T-cell (primary cell): ENCODE results near the gene ZNF302. TPM values are rescaled to one million over a fixed set of nuclear protein-coding genes. Genes with fewer than 3 reads are reported as not detected.
A peak's percentile ranks its signal among the peaks of the same experiment; 100 is the strongest.
"Not testable (repeated sequence)": the region's sequence is repeated elsewhere in the genome, so short reads cannot be mapped to it uniquely, and the experiment has no call there.

ENCODE experiments used
- ATAC-seq, 4 experiments: fragments of 200-7000 bp in 3 of 4; fragments of 150-1000 bp in 1 of 4; cut with Tn5 transposase; replicated peaks in 1 of 4; 1 replicate in 3 of 4; 2 replicates in 1 of 4; pipeline ENCODE4 v1.10.0; 2021; ENCODE audit warnings: moderate library complexity in 3 of 4, mild to moderate bottlenecking in 2 of 4, moderate number of reproducible peaks in 1 of 4
- CTCF ChIA-PET, 2 donors: fragments of 300-600 bp; sonication (Branson Sonifier 250); formaldehyde crosslinking; loops; one replicate each; lab custom pipeline; 2022; ENCODE audit warnings: antibody characterized with exemption in 2 of 2; lab: Charles Lee
- POLR2A ChIA-PET, 2 donors: fragments of 300-600 bp; sonication (Branson Sonifier 250); formaldehyde crosslinking; loops; one replicate each; lab custom pipeline; 2022; ENCODE audit warnings: antibody characterized with exemption in 2 of 2; lab: Charles Lee
- DNase-seq, 35 experiments: peaks; one replicate each; pipeline versions ENCODE4 v3.0.0 to v3.0.0-alpha.2; 2013 to 2023
- H3K27ac ChIP-seq: one replicate; pipeline ENCODE4 v1.5.1; 2013; ENCODE audit warnings: low read length
- H3K27me3 ChIP-seq, 2 experiments: replicated peaks in 1 of 2; 1 replicate in 1 of 2; 2 replicates in 1 of 2; pipeline versions ENCODE4 v1.6.1 to v1.7.0; 2013; ENCODE audit warnings: low read length in 1 of 2, mixed read lengths in 1 of 2; ENCODE audit not compliant: control insufficient read depth in 2 of 2, insufficient read depth in 2 of 2; ENCODE audit errors: extremely low read depth in 1 of 2
- H3K36me3 ChIP-seq, 2 donors: 1 replicate in 1 of 2; 2 replicates in 1 of 2; pipeline versions ENCODE4 v1.6.1 to v1.7.0; 2013; ENCODE audit warnings: low read length in 1 of 2; ENCODE audit not compliant: control insufficient read depth in 2 of 2, insufficient read depth in 1 of 2; ENCODE audit errors: extremely low read depth in 1 of 2
- H3K4me1 ChIP-seq, 2 experiments: 1 replicate in 1 of 2; 2 replicates in 1 of 2; pipeline versions ENCODE4 v1.6.1 to v1.7.0; 2013; ENCODE audit warnings: low read length in 2 of 2, mixed read lengths in 1 of 2; ENCODE audit not compliant: insufficient read depth in 2 of 2, control insufficient read depth in 1 of 2; ENCODE audit errors: extremely low read depth in 1 of 2
- H3K4me3 ChIP-seq, 2 donors: 1 replicate in 1 of 2; 2 replicates in 1 of 2; pipeline versions ENCODE4 v1.5.1 to v1.7.0; 2013; ENCODE audit warnings: mild to moderate bottlenecking in 2 of 2, low read length in 1 of 2, moderate library complexity in 1 of 2; ENCODE audit not compliant: control insufficient read depth in 1 of 2; ENCODE audit errors: extremely low read depth in 1 of 2
- H3K9me3 ChIP-seq: 2 replicates; pipeline ENCODE4 v1.7.0; 2013
- H3K27ac Mint-ChIP-seq, 2 donors: one replicate each; pipeline ENCODE4 v1.8.0; 2020 to 2021; ENCODE audit warnings: mild to moderate bottlenecking in 2 of 2, mixed read lengths in 2 of 2
- H3K27me3 Mint-ChIP-seq, 2 donors: one replicate each; pipeline ENCODE4 v1.8.0; 2021 to 2022; ENCODE audit warnings: mixed read lengths in 2 of 2
- H3K36me3 Mint-ChIP-seq: one replicate; pipeline ENCODE4 v1.8.0; 2021; ENCODE audit warnings: mixed read lengths
- H3K4me1 Mint-ChIP-seq, 3 donors: one replicate each; pipeline ENCODE4 v1.8.0; 2020 to 2022; ENCODE audit warnings: mixed read lengths in 3 of 3, mild to moderate bottlenecking in 1 of 3
- H3K4me3 Mint-ChIP-seq, 3 donors: one replicate each; pipeline ENCODE4 v1.8.0; 2020 to 2022; ENCODE audit warnings: mild to moderate bottlenecking in 3 of 3, mixed read lengths in 3 of 3, moderate library complexity in 3 of 3
- H3K9me3 Mint-ChIP-seq, 3 donors: one replicate each; pipeline ENCODE4 v1.8.0; 2020 to 2022; ENCODE audit warnings: mixed read lengths in 3 of 3
- WGBS: methylation state at CpG from one replicate; pipeline ENCODE4 v1.1.5; 2013; ENCODE audit warnings: missing lambda C conversion rate; ENCODE audit not compliant: insufficient coverage; 5-methylcytosine and 5-hydroxymethylcytosine counted together
- total RNA-seq, 35 experiments: library from RNA in 6 of 35; stranded (reverse) in 6 of 35; fragments of 120-200 nt in 1 of 35; gene quantifications; one replicate each; pipeline versions ENCODE4 v1.2.1 to v1.2.4 and lab custom pipeline; 2013 to 2026

Gene ZNF302
- total RNA-seq, 5 donors from 2014 or later (not counting 1 experiment from before 2014, with no cell fraction given): 18.1 to 41.6 (median 35.7) TPM

- no peaks in the 10 kb centered on the region for H3K9me3 ChIP-seq
- H3K4me3 Mint-ChIP-seq: no peak overlapping the region
- H3K4me1 Mint-ChIP-seq: peaks cover 19 to 33% (median 25%) of the 10 kb centered on the region in 3 donors
- POLR2A ChIA-PET: no interaction called here
- no peaks in the 10 kb centered on the region for H3K9me3 Mint-ChIP-seq
- H3K27ac ChIP-seq: no peak overlapping the region
- no peak for ATAC-seq
- CTCF ChIA-PET: no interaction called here
- no peaks in the 10 kb centered on the region for H3K36me3 Mint-ChIP-seq
- peaks cover 0 to 23% of the 10 kb centered on the region in 2 experiments for H3K4me1 ChIP-seq
- no peaks in the 10 kb centered on the region for H3K36me3 ChIP-seq
- H3K27me3 Mint-ChIP-seq: no peaks in the 10 kb centered on the region
- 86% methylated on average over 3 of the region's 3 CpGs for WGBS
- H3K27ac Mint-ChIP-seq: no peak overlapping the region
- H3K27me3 ChIP-seq: peaks cover 0 to 5% of the 10 kb centered on the region in 2 experiments
- H3K4me3 ChIP-seq: no peak overlapping the region
- no peak for DNase-seq
These were observed 13.3 kb upstream of the ZNF302 start for GRCh38 chr19:34664168-34664567.

- Histone ChIP-seq H3K27me3 (peaks cover 0 to 5% of the 10 kb centered on the region in 2 experiments), H3K27ac (no peak overlapping the region), H3K4me1 (peaks cover 0 to 23% of the 10 kb centered on the region in 2 experiments), H3K4me3 (no peak overlapping the region), H3K9me3 (no peaks in the 10 kb centered on the region), H3K36me3 (no peaks in the 10 kb centered on the region)
- ATAC-seq (no peak), DNase-seq (no peak)
- ChIA-PET POLR2A (no interaction called here), CTCF (no interaction called here)
- Mint-ChIP-seq H3K4me1 (peaks cover 19 to 33% (median 25%) of the 10 kb centered on the region in 3 donors), H3K27ac (no peak overlapping the region), H3K27me3 (no peaks in the 10 kb centered on the region), H3K36me3 (no peaks in the 10 kb centered on the region), H3K9me3 (no peaks in the 10 kb centered on the region), H3K4me3 (no peak overlapping the region)
- 73% methylated on average over 6 of the region's 6 CpGs for WGBS
These were observed 12.6 kb upstream of the ZNF302 start for GRCh38 chr19:34664870-34665269.

- CTCF ChIA-PET, H3K27me3 ChIP-seq, H3K4me3 ChIP-seq, H3K27ac Mint-ChIP-seq, DNase-seq, H3K9me3 ChIP-seq, H3K36me3 ChIP-seq, POLR2A ChIA-PET, H3K27ac ChIP-seq, H3K9me3 Mint-ChIP-seq, H3K27me3 Mint-ChIP-seq, ATAC-seq, H3K36me3 Mint-ChIP-seq, H3K4me3 Mint-ChIP-seq: not testable (repeated sequence)
- WGBS: 95% methylated on average over 4 of the region's 4 CpGs
- H3K4me1 ChIP-seq: peaks cover 0 to 23% of the 10 kb centered on the region in 2 experiments
- peaks cover 19 to 33% (median 25%) of the 10 kb centered on the region in 3 donors for H3K4me1 Mint-ChIP-seq
These were observed 12.2 kb upstream of the ZNF302 start for GRCh38 chr19:34665275-34665674.

- Histone ChIP-seq H3K4me3 (no peak overlapping the region), H3K27me3 (peaks cover 0 to 5% of the 10 kb centered on the region in 2 experiments), H3K27ac (no peak overlapping the region), H3K36me3 (no peaks in the 10 kb centered on the region), H3K9me3 (no peaks in the 10 kb centered on the region), H3K4me1 (peaks cover 0 to 23% of the 10 kb centered on the region in 2 experiments)
- CTCF ChIA-PET: no interaction called here
- ATAC-seq: no peak
- Mint-ChIP-seq H3K9me3 (no peaks in the 10 kb centered on the region), H3K36me3 (no peaks in the 10 kb centered on the region), H3K4me3 (peak overlapping the region in 1 of 3 donors; percentile 72), H3K27me3 (no peaks in the 10 kb centered on the region), H3K27ac (no peak overlapping the region), H3K4me1 (peaks cover 19 to 33% (median 25%) of the 10 kb centered on the region in 3 donors)
- POLR2A ChIA-PET: no interaction called here
- 90% methylated on average over 20 of the region's 25 CpGs for WGBS
- no peak for DNase-seq
These were observed 11.1 kb upstream of the ZNF302 start for GRCh38 chr19:34666200-34666957.

GRCh38 chr19:34666958-34667265, 10.6 kb upstream of the ZNF302 start:
- H3K36me3 Mint-ChIP-seq: no peaks in the 10 kb centered on the region
- peak overlapping the region; percentile 19 to 72 for H3K27ac Mint-ChIP-seq
- DNase-seq (no peak), ATAC-seq (no peak)
- peak overlapping the region; percentile 39 to 72 (median 43) for H3K4me3 Mint-ChIP-seq
- ChIA-PET POLR2A (interaction anchor here in 1 of 2 donors (0.7 kb wide), 1 partner anchor 10 kb away, joined by 3 read pairs; the partner anchor contains the start of gene SCGB2B2), CTCF (no interaction called here)
- WGBS: 92% methylated on average over 8 of the region's 9 CpGs
- no peaks in the 10 kb centered on the region for H3K27me3 Mint-ChIP-seq
- H3K4me1 Mint-ChIP-seq: peaks cover 19 to 33% (median 25%) of the 10 kb centered on the region in 3 donors
- H3K36me3 ChIP-seq: no peaks in the 10 kb centered on the region
- no peaks in the 10 kb centered on the region for H3K9me3 Mint-ChIP-seq
- peaks cover 0 to 23% of the 10 kb centered on the region in 2 experiments for H3K4me1 ChIP-seq
- peaks cover 0 to 5% of the 10 kb centered on the region in 2 experiments for H3K27me3 ChIP-seq
- no peak overlapping the region for H3K27ac ChIP-seq
- H3K4me3 ChIP-seq: no peak overlapping the region
- no peaks in the 10 kb centered on the region for H3K9me3 ChIP-seq

- DNase-seq (peak in 2 of 35 experiments; percentile 9 to 38), ATAC-seq (no peak)
- Mint-ChIP-seq H3K27ac (peak overlapping the region; percentile 55 to 73), H3K9me3 (no peaks in the 10 kb centered on the region), H3K4me3 (peak overlapping the region; percentile 53 to 72 (median 63)), H3K27me3 (peaks cover 0 to 2% of the 10 kb centered on the region in 2 donors), H3K4me1 (peaks cover 19 to 32% (median 25%) of the 10 kb centered on the region in 3 donors), H3K36me3 (peaks cover 3% of the 10 kb centered on the region)
- Histone ChIP-seq H3K27me3 (peaks cover 0 to 5% of the 10 kb centered on the region in 2 experiments), H3K27ac (peak overlapping the region; percentile 49), H3K9me3 (no peaks in the 10 kb centered on the region), H3K36me3 (no peaks in the 10 kb centered on the region), H3K4me1 (peaks cover 0 to 22% of the 10 kb centered on the region in 2 experiments), H3K4me3 (peak overlapping the region in 1 of 2 donors; percentile 27)
- CTCF ChIA-PET: no interaction called here
- POLR2A ChIA-PET: interaction anchor here in 1 of 2 donors (0.7 kb wide), 1 partner anchor 10 kb away, joined by 3 read pairs; the partner anchor contains the start of gene SCGB2B2
- 88% methylated on average over 8 of the region's 17 CpGs for WGBS
These were observed 10.0 kb upstream of the ZNF302 start for GRCh38 chr19:34667349-34668076.
